GM12864 (cell line): Measurements from ENCODE around the gene ARTN.

ENCODE experiments used
- DNase-seq: peaks from one replicate; pipeline ENCODE4 v3.0.0-alpha.2; 2011; ENCODE audit warnings: low read depth
- H3K4me3 ChIP-seq: 2 replicates; pipeline ENCODE4 v1.5.1; 2011; ENCODE audit warnings: mild to moderate bottlenecking, low read depth, low read length, control low read depth
- TF ChIP-seq, protein P1 (sequence below): IDR thresholded peaks from 2 replicates; pipeline ENCODE4 v1.5.1; 2011; ENCODE audit warnings: low read depth, mild to moderate bottlenecking, moderate library complexity, low read length, control low read depth, inconsistent platforms; ENCODE audit errors: missing control alignments

Gene ARTN

DNA sequence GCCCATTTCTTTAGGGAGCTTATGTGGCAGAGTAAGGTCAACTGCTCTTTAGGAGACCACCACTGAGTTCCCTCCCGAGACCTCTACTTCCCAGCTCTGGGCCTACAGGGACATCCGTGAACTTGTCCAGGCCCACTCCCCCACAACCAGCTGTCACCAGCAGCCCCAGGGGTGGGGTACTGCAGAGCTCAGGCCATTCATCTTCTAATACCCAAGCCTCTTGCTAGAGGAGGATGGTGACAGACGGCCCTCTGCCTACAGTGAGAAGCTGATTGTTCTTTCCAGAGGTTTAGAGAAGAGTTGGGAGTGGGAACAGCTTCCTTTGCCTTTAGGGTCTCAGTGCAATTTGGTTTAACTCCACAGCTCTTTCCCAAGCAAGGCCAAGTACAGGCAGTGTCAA lies 33.2 kb upstream of the ARTN start:
- TF ChIP-seq, protein P1, sequence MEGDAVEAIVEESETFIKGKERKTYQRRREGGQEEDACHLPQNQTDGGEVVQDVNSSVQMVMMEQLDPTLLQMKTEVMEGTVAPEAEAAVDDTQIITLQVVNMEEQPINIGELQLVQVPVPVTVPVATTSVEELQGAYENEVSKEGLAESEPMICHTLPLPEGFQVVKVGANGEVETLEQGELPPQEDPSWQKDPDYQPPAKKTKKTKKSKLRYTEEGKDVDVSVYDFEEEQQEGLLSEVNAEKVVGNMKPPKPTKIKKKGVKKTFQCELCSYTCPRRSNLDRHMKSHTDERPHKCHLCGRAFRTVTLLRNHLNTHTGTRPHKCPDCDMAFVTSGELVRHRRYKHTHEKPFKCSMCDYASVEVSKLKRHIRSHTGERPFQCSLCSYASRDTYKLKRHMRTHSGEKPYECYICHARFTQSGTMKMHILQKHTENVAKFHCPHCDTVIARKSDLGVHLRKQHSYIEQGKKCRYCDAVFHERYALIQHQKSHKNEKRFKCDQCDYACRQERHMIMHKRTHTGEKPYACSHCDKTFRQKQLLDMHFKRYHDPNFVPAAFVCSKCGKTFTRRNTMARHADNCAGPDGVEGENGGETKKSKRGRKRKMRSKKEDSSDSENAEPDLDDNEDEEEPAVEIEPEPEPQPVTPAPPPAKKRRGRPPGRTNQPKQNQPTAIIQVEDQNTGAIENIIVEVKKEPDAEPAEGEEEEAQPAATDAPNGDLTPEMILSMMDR = no peak
- H3K4me3 ChIP-seq = no peak overlapping the region
- no peak for DNase-seq

DNA sequence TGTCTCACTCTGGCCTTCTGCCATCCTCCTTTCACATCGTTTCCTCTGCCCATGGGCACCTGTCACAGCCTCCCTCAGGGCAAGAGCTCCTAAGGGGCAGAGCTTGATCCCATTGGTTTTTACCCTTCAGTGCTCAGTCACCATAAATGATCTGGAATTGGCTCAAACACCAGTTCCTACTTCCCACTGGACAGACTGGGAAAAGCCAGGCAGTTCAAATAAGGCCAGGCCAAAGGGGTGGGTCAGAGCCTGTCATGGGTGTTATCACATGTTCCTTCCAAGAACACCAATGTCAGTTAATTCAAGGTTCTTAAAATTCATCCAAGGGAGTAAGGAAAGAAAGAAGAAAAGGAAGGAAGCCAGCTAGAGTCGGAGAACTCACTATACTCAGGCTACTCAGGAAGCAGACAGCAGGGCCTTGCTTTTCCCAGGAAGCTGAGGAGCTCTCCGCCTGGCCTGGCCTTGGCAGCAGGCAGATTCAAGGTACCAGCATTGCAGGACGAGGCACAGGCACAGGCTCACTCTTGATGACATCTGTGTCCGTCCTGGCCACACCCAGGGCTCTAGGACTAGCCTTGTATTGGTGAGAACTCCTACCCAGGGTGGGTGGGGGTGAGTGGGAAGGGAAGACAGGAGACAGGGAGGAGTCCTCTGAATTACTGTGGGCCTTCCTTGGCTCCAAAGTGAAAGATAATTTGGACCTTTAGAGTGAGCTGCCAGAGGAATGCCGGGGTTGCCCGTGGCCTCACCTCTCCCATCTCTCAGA lies 32.2 kb upstream of the ARTN start:
- TF ChIP-seq, protein P1 = no peak
- H3K4me3 ChIP-seq = no peak overlapping the region
- no peak for DNase-seq

DNA sequence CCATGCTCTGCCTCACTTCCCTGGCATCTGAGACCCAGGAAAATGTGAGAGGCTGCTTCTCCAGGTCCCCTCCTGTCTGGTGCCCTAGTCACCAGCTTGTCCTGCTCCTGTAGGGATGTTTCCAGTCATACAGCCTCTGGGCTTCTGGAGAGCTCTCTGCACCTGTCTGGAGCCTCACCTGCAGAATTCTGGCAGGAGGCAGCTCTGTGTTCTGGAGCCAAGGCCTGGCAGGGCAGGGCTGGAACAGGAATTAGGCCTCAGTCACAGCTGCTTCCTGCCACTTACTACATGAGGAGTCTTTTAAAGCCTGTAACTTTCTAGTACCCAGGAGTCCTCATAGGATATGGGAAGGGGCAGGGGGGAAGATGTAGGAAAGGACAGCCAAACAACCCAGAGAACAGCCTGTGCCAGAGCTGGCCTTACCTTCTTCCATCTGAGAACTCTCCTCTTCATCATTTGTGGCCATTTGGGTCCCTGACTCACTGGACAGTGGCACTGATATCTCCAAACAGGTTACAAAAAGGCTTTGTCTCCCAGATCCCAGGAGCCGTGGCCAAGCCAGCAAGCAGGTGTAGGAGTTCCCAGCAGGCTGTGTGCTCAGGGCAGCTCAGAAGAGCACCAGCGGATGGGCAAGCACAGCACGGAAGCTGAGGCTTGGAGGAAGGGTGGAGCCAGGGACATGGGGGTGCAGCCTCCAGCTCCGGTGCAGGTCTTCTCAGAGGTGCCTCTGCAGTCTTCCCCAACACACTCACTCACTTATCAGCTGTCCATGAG lies 31.4 kb upstream of the ARTN start:
- DNase-seq = no peak
- TF ChIP-seq, protein P1 = no peak
- H3K4me3 ChIP-seq = no peak overlapping the region

DNA sequence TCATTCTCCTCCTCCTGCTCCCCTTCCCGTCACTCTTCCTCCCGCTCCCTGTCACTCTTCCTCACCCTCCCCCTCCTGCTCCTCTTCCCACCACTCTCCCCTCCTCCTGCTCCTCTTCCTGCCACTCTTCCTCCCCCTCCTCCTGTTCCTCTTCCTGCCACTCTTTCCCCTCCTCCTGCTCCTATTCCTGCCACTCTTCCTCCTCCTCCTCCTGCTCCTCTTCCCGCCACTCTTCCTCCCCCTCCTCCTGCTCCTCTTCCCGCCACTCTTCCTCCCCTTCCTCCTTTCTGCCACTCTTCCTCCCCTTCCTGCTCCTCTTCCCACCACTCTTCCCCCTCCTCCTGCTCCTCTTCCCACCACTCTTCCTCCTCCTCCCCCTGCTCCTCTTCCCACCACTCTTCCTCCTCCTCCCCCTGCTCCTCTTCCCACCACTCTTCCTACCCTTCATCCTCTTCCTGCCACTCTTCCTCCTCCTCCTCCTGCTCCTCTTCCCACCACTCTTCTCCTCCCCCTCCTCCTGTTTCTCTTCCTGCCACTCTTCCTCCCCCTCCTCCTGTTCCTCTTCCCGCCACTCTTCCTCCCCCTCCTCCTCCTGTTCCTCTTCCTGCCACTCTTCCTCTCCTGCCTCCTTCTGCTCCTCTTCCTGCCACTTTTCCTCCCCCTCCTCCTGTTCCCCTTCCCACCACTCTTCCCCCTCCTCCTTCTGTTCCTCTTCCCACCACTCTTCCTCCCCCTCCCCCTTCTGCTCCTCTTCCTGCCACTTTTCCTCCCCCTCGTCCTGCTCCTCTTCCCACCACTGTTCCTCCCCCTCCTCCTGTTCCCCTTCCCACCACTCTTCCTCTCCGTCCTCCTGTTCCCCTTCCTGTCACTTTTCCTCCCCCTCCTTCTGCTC lies 28.7 kb upstream of the ARTN start:
- no peak overlapping the region for H3K4me3 ChIP-seq
- TF ChIP-seq, protein P1 = no peak
- no peak for DNase-seq

DNA sequence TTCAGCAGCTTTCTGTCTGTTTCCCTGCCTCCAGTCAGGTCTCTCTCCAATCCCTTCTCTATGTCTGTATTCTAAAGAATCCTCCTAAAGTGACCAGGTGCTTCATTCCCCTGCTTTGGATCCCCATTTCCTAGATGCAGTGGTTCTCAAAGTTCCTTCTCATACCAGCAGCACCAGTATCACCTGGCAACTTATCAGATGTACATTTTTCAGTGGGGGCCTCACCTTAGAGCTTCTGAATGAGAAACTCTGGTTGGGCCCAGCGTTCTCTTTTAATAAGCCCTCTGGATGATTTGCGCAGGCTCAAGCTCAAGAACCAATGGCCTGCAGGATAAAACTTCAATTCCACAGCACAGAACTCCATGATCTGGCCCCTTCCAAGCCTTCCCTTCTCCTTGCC lies 25.4 kb upstream of the ARTN start:
- H3K4me3 ChIP-seq = no peak overlapping the region
- DNase-seq = no peak
- TF ChIP-seq, protein P1 = no peak

DNA sequence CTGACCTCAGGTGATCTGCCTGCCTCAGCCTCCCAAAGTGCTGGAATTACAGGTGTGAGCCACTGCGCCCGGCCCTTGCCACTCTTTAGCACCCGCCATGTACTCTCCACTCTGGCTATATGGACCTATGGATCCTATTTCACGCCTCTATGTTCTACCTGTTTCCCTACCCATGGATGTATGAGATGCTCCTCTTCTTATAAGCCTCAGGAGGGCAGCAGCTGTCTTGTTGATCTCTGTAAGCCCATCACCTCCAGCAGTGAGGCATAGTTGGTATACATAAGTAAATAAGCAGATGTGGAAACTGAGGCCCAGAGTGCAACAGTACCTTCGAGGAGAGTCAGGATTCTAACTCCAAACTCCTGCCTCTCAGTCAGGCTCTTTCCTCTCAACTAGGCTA lies 24.7 kb upstream of the ARTN start:
- TF ChIP-seq, protein P1 = no peak
- H3K4me3 ChIP-seq = no peak overlapping the region
- no peak for DNase-seq
